HFF-Myc (cell line): ENCODE data around the gene UCN.
"Not testable (repeated sequence)": the region's sequence is repeated elsewhere in the genome, so short reads cannot be mapped to it uniquely, and the experiment has no call there.

Experiments
- DNase-seq: peaks from one replicate; pipeline ENCODE4 v3.0.0-alpha.2; 2011; ENCODE audit warnings: low read depth; ENCODE audit errors: extremely low read depth
- H3K4me3 ChIP-seq: replicated peaks from 2 replicates; pipeline ENCODE4 v1.5.1; 2011; ENCODE audit warnings: low read depth, mild to moderate bottlenecking, control low read depth, low read length
- TF ChIP-seq, protein P1 (sequence below): IDR thresholded peaks from 2 replicates; pipeline ENCODE4 v1.5.1; 2012; ENCODE audit warnings: mild to moderate bottlenecking, low read depth, low read length, control low read depth; ENCODE audit errors: missing control alignments

UCN gene

DNA sequence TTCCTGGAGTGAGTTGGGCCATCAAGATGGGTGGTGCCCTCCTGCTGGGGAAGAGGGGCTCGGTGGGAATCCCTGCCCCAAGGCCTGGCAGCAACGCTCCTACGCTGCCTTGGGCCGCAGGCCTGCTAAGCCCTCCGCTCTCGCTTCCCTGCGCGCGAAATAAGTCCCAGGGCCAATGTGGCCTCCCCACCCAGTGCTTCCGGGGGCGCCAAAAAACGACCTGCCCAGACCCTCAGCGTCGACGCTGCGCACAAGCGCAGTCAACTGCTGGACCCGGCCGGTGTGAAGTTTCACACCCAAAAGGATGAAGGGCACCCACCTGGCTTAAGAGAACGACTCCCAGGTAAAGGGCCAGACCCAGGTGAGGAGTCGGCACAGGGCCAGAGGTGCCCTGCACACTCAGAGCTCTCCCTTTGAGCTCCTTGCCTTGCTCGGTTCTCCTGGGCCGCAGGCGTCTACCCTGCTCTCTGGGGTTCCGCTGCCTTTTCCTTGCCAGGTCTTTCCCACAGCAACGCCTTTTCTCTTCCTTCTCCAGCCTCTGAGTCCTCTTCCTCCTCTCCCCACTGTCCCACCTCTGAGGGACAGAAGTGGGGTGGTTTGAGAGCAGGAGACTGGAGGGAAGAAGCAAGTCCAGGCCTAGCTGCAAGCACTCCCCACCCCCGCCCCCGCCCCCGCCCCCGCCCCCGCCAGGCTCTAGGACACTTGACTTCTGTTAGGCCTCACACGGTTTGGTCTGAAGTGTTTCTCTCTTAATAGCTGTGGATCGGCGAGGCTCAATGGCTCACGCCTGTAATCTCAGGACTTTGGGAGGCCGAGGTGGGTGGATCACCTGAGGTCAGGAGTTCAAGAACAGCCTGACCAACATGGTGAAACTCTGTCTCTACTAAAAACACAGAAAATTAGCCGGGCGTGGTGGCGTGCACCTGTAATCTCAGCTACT lies 32.8 kb downstream of the UCN start, which contains the start of gene DNAJC5G:
TSS of gene DNAJC5G (plus strand) at position 223 of the 940 bp plus-strand sequence. CDS start 1,296 bp downstream, outside the sequence.
- TF ChIP-seq, protein P1, sequence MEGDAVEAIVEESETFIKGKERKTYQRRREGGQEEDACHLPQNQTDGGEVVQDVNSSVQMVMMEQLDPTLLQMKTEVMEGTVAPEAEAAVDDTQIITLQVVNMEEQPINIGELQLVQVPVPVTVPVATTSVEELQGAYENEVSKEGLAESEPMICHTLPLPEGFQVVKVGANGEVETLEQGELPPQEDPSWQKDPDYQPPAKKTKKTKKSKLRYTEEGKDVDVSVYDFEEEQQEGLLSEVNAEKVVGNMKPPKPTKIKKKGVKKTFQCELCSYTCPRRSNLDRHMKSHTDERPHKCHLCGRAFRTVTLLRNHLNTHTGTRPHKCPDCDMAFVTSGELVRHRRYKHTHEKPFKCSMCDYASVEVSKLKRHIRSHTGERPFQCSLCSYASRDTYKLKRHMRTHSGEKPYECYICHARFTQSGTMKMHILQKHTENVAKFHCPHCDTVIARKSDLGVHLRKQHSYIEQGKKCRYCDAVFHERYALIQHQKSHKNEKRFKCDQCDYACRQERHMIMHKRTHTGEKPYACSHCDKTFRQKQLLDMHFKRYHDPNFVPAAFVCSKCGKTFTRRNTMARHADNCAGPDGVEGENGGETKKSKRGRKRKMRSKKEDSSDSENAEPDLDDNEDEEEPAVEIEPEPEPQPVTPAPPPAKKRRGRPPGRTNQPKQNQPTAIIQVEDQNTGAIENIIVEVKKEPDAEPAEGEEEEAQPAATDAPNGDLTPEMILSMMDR = no peak
- no peak within 1 kb of the TSS for H3K4me3 ChIP-seq
- DNase-seq = no peak

DNA sequence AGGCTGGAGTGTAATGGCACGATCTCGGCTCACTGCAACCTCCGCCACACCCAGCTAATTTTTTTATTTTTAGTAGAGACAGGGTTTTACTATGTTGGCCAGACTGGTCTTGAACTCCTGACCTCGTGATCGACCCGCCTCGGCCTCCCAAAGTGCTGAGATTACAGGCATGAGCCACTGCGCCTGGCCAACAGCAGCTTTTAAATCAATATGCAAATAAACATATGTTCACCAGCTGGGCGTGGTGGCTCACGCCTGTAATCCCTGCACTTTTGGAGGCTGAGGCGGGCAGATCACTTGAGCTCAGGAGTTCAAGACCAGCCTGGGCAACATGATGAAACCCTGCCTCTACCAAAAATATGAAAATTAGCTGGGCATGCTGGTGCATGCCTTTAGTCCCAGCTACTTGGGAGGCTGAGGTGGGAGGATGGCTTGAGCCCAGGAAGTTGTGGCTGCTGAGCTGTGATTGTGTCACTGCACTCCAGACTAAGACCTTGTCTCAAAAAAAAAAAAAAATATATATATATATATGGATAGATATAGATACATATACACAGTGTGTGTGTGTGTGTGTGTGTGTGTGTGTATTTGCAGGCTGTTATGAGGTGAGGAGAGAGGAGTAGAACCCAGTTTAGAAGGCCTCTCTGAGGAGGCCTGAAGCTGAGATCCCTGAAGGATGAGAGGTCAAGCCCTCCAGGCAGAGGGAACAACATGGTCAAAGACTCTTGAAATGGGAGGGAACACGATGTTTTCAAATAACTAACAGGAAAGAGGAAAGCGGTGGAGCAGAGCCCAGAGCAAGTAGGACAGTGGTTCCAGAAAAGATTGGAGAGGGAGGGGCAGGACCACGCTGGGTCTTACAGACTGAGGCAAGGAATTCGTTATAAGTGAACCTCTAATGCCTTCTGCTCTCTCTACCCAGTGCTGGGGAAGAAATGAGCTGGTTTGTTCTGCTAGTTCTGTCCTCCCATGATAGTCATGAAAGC lies 35.4 kb downstream of the UCN start:
- not testable (repeated sequence) for DNase-seq, H3K4me3 ChIP-seq

DNA sequence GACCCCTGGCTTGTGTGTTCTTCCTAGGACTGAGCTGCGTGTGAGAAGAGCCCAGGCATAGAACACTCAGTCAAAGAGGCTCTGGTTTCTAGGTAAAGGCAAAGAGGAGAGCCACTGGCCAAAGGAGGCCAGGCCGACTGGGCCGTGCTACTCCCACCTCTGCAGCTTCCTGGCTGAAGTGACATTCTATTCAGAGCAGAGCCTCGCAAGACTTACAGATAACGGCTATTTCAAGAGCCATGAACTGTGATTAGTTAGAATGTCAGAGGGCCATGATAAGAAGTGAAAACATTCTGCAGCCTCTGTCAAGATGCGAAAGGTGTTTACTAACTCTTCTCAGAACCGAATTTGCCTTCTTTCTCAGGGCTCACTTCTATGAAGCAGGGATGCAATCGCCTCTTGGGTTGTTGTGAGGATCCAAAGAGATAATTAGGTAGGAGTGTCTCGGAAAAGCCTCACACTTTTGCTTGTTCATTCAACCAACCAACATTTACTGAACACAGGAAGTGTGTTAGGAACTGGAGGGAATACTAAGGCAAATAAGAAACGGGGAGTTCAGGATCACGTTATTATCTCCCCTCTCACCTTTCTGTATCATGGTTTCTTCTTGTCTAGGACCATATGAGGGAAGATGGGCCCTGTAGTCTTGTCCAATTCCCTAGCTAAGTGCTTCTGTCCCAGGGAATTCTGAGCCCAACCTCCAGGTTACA lies 36.5 kb downstream of the UCN start:
- H3K4me3 ChIP-seq = no peak overlapping the region
- no peak for DNase-seq
- TF ChIP-seq, protein P1 = no peak

DNA sequence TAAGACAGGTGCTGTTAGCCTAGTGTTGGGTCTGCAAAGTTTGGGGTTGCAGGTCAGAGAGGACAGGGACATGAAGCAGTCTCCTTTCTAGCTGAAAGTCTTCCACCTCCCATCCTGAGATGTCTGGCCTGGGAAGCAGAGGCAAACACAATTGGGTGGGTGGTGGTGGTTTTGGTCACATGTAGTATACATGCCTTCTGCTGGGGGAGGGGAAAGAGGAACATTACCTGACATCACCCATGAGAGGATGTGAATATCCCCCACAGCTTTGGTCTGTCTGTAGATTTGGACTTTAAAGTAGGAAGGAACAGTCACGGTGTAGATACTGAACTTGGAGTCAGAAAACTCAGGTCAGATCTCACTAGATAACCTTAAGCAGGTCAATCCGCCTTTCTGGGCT lies 37.6 kb downstream of the UCN start:
- H3K4me3 ChIP-seq = no peak overlapping the region
- TF ChIP-seq, protein P1 = no peak
- no peak for DNase-seq

DNA sequence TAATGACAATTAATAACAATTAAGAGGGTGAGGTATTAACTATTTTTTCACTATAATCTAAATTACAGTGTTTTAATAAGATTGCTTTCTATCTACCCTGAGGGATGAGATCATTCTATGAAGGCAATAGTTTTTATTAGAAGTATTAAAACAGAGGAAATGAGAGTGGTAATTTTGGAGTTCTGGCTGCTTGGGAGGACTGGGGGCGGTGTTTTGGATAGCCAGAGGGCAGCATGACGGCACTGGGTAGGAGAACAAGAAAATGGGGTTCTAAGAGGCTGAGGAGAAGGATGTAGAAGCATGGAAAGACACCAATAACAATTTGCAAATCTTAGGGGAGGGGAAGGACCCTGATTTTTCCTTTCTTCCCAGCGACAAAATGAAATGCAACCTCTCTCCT lies 38.1 kb downstream of the UCN start:
- DNase-seq = no peak
- TF ChIP-seq, protein P1 = no peak
- no peak overlapping the region for H3K4me3 ChIP-seq

DNA sequence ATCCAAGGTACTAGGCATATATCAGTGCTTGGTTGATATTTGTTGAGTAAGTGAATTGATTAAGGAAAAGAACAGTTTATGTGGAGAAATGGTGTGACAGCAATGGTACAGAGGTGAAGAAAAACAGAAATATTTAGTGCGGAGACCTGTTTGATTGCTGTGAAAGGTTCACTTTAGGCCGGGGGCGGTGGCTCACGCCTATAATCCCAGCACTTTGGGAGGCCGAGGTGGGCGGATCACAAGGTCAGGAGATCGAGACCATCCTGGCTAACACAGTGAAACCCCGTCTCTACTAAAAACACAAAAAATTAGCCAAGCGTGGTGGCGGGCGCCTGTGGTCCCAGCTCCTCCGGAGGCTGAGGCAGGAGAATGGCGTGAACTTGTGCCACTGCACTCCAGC lies 39.9 kb downstream of the UCN start:
- DNase-seq = not testable (repeated sequence)

DNA sequence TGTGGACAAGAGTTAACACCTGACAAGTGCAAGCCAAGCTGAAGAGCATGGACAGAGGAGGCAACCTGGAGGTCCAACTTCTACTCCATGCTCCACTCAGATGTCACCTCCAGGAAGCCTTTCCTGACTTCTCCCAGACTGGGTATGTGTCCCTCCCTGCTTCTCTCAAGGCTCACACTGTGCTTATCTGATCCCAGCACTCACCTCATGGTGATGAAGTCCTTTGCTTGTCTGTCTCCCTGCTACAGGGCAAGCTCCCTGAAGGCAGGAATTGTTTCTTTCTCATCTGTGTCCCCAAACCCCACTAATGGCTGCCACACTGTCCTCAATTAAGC lies 42.7 kb downstream of the UCN start:
- no peak for DNase-seq
- TF ChIP-seq, protein P1 = no peak
- H3K4me3 ChIP-seq = no peak overlapping the region

More for the DNA sequence above, 39.9 kb downstream of the UCN start:
- not testable (repeated sequence) for H3K4me3 ChIP-seq
